NOMO-1 treated with dmso at 0.1 percent for 144 hours (cell line): ENCODE results near the gene ADAMTS1.
"Not testable (repeated sequence)": the region's sequence is repeated elsewhere in the genome, so short reads cannot be mapped to it uniquely, and the experiment has no call there.

ENCODE experiments used
- DNase-seq: peaks from one replicate; lab custom pipeline; 2025; ENCODE audit not compliant: unreplicated experiment; lab: John Stamatoyannopoulos, UW

The ADAMTS1 gene

DNA sequence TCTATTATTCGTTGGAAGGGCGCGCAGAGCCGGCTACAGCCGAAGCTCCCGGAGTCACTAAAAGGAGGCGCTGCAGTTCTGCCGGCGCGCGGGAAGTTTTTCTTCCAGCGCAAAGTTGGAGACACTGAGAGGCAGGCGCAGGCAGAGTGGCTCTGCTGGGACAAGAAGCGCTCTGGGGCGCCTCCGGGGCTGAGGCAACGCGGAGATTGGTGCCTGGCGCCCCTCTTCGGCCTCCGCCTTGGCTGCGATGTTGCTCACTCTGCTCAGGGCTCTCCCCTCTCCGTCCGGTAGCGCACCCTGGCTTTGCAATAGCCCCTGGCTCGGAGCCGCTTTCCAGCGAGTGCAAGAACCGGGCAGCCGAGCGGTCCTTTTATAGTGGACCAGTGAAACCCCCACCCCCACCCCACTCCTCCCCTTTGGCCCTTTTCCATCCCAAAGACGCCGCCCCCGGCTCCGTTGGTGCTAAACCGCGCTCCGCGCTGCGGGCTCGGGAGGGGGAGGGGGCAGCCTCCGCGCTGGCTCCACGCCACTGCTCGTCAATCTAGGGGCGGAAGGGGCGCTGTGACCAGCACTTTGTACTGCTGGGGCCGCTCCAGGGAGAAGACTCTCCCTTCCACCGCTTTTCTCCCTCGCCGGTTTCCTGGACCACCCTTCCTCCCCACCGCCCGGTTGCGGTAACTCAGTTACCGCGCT is at the start of gene ADAMTS1:
ADAMTS1 (minus strand) TSS at position 344 of the 693 bp plus-strand sequence. CDS start 455 bp downstream, outside the sequence.
- peak; percentile 59 for DNase-seq

DNA sequence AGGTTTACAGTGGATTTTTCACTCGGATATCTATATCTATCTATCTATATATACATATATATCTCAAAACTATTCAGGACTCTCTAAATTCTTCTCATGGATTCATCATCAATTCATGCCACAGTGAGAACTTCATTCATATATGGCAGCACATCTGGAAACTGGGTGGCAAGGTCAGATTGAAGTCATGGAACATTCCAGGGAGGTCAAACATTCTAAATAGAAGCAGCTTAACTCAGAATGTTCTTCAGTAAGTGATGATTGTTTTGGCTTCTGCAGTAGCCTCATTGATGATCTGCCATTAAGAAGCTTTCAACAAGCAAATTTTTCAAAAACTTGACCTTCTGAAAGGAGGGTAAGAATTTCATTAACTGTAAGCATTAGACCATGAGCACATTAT is 46.9 kb upstream of the ADAMTS1 start:
- no peak for DNase-seq

DNA sequence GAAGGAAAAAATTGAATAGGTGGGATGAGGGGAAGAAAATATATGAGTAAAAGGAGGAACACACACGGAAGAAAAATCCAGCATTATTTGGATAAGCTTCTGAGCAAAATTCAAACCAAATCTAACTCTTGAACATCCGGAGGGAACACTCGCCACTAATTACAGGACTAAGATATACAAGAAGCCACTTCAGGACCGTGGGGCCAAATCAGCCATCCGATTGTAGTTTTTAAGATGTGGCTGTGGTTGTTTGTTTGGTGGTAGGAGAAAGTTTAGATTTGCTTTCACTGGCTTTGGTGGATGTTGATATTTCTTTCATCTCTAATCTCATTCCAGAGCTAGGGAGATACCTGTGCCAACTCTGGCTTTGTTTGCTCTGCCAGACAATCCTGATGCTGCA is 43.7 kb upstream of the ADAMTS1 start:
- no peak for DNase-seq

DNA sequence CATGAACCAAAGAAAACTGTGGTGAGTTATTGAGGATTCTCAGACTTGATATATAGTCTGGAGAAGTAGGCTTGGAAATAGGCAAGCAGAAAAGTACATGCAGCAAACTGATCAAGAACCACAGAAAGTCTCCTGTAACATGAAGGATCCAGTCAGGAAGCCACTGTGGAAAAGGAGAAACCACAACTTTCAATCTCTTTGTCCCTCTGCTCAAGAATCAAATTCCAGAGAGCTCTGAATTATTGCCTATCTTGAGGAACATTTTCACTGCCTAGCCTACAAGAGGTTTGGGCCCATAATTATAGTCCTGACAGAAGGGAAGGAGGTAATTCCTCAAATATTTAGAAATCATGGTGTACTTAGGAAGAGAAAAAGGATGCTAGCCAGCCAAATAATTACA is 43.0 kb upstream of the ADAMTS1 start:
- no peak for DNase-seq

DNA sequence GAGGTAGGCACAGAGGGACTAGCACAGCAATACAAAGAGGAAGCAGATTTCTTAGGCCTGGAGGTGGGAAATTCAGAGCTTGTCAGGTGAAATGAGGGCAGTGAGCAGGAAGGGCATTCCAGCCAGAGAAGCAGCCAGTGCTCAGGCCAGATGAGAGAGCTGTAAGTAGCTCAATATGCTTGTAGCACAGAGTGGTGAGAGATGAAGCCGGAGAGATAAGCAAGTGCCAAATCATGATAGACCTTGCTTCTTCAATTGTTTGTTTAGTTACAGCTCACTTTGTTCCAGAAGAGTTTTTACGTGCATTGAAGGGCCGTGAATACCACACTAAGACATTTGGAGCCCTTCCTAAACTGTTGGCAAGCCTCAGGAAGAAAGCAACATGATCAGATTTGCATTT is 42.0 kb upstream of the ADAMTS1 start:
- DNase-seq: no peak

DNA sequence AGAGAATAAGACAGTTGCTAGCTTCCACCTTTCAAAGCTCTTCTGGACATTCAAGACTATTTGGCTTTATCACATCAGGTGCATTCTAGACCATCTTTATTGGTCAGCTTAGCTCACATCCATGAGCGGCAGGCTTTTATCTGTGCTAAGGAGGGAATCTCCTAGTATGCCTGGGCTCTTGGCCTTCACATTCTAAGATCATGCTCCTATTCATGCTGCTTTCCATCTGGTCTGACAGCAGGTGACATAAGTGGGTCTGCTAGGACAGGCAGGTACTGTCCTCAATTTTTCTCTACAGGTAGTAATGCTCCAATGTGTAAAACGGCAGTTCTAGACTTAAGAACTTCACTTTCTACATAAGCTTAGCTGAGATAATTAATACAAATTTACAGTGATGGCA is 39.2 kb upstream of the ADAMTS1 start:
- DNase-seq: no peak

DNA sequence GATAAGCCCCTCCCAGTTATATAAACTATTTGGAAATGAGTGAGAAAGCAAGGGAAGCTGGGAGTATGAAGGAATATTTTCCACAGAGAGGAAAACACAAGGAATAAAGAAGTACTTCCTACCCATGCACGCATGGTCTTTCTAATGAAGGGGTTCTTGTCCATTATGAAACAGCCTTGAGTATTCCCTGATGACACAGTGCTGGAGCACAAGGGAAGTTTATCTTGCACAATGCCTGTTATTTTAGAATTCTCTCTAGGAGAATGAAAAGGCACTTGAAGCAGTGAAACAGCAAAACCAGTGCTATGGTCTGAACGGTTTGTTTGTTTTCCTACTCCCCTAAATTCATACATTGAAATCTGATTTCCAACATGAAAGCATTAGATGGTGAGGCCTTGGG is 38.6 kb upstream of the ADAMTS1 start:
- DNase-seq: no peak

DNA sequence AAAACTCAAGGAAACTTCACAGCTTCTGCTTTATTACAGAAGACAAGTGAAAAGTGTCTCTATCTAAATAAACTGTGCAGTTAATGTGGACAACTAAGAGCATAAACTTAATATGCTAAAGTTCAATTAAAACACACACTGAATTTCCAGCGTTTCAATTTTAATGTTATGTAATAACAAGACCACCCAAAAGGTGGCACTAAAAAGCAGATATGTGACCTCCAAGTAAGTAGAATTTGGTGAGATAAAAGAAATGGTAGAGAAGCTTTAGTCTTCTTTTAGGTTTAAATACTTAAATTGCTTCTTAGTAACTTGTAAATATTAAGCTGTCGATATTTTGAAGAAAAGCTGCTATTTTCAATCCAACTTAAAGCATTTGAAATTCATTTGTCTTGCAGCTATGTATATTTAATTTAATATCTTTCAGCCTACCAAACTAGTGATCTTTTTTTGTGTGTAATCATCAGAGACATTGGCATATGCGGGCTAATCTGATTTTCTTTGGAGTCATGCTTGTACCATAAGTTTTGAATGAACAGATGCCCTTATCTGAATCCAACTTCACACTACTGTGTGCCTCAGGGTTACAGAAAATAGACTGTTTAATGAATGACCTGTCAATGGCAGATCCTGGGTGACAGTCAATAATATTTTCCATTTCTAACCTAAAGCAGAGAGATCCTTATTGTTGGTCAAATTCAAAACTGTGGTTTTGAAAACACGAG is 36.5 kb upstream of the ADAMTS1 start:
- peak; percentile 7 for DNase-seq

DNA sequence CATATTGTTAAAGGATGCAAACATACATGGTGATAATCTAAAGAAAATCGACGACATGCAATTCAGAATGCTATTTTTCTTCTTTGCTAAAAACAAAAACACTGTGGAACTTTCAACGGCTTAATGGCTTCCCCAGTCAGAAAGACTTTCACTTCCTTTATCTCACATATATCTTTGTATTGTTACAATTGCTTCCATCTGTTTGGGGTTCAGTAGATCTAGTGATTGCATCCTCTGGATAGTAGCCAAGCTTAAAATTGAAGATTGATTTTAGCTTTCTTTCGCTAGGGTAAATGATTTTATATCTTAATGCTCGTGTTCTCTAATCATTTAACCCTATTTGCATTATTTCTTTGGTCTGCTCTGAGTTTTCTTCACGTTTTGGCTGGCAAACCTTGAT is 31.8 kb upstream of the ADAMTS1 start:
- DNase-seq: peak; percentile 64

DNA sequence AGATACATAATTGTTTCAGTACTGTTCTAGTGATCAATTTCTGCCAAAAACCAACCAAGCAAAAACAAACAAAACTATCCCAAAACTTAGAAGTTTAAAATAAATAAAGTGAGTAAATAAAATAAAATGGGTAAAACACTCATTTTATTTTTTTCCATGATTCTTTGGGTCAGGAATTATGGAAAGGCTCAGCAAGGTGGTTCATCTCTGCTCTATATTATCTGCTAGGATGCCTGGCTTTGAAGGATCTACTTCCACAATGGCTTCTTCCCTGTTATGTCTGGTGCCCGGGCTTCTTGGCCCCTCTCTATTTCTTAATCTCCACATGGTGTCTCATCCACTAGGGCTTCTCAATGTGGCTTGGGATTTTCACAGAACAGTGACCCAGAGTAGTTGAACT is 29.1 kb upstream of the ADAMTS1 start:
- no peak for DNase-seq

DNA sequence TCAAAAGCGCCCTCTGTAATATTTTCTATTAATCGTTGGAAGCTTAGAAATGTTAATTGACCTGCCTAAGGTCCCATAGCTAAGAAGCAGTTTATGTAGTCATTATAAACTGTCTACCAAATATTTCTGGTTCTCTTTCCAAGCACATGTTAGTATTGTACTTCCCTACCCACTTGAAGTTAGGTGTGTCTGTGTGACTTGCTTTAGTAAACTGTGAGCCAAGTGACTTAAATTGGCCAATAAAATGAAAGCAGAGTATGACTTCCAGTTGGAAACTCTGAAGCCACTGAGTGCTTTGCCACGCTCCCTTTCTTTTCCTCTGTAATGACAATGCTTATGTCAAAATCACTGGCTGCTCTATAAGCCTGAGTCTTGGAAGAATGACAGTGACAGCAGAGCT is 20.6 kb upstream of the ADAMTS1 start:
- DNase-seq: no peak

DNA sequence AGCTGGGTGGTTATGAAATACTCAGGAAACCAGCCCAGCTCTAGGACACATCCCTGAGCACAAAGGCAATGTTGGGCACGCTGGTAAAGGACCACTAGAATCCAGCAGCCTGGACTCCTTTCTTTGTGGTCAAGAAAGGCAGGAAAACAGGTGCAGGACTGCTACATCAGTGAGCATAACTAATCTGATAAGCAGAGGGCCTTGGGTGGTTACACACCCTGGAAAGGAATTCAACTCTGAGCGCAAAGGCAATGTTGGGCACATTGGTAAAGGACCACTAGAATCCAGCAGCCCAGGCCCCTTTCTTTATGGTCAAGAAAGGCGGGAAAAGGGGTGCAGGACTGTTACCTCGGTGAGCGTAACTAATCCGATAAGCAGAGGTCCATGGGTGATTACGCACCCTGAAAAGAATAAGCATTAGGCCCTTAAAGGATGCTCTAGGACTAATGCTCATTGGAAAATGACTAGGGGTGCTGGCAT is 11.7 kb upstream of the ADAMTS1 start:
- DNase-seq: not testable (repeated sequence)

DNA sequence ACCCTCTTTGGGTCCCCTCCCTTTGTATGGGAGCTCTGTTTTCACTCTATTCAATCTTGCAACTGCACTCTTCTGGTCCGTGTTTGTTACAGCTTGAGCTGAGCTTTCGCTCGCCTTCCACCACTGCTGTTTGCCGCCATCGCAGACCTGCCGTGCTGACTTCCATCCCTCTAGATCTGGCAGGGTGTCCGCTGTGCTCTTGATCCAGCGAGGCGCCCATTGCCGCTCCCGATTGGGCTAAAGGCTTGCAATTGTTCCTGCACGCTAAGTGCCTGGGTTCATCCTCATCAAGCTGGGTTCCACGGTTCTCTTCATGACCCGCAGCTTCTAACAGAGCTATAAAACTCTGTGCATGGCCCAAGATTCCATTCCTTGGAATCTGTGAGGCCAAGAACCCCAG is 9.5 kb upstream of the ADAMTS1 start:
- DNase-seq: not testable (repeated sequence)

DNA sequence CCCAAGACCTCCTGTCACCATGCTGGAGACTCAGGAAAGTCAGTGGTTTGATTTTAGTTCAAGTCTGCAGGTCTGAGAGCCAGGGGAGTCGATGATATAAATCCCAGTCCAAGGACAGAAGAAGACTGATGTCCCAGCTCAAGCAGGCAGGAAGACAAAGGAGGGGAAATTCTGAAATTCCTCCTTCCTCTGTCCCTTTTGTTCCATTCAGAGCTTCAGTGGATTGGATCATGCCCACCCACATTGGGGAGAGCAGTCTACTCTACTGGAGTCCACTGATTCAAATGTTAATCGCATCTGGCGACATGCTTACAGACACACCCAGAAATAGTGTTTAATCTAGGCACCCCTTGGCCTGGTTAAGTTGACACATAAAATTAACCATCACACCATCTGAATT is 7.2 kb upstream of the ADAMTS1 start:
- DNase-seq: no peak

DNA sequence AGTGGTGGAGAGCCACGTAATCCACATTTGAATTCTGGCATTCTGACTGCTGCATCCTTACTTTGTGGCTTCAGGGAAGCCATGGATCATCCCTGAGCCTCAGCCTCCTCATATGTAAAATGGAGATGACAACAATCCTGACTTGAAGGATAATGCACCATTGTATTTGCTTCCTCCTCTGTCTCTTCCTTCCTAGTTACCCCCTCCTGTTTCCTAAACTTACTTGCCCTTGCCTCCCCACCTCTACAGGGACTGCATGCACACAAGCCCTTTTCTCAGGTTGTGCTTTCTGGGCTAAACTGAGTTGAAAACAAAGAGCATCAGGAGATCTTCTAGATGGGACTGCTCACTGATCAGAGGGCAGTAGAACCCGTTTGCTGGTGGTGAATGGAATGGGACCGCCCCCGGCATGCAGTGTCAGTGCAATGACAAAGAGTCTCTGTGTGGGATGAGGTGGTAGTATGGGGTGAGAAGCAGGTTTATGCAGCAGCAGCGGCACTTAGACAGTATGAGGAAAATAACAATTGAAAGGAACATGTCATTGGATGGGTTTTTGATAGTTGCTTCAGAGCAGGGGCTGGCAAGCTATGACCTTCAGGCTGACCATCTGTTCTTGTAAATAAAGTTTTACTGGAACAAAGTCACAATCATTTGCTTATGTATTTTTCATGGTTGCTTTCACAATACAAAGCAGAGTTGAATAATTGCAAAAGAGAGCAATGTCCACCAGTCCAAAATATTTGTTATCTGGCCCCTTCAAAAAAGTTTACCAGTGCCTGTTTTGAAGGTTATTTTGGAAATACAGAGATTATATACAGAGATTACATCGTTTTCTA is 6.1 kb upstream of the ADAMTS1 start:
- DNase-seq: no peak

DNA sequence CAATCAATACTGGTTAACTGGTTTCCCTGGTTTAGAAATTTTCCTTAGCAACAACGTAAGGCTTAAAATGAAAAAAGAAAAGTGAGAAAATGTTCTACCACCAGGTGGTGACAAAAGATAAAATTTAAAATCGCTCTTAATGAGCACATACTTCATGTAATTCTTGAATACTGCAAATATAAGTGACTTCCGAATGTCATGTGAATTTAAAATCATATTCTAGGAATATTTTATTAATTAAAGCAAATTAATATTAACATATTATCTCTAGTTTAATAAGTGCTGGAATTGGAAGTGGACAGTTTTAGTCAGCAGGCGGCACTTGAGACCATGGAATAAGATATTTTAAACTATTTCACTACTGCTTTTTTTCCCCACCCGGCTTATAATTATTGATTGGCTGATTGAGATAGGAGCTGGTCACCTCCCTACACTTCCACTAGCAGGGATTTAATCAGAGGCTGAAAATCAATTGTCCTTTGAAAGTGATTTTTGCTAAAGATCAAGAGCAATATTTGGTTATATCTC is 5.0 kb upstream of the ADAMTS1 start:
- DNase-seq: no peak

DNA sequence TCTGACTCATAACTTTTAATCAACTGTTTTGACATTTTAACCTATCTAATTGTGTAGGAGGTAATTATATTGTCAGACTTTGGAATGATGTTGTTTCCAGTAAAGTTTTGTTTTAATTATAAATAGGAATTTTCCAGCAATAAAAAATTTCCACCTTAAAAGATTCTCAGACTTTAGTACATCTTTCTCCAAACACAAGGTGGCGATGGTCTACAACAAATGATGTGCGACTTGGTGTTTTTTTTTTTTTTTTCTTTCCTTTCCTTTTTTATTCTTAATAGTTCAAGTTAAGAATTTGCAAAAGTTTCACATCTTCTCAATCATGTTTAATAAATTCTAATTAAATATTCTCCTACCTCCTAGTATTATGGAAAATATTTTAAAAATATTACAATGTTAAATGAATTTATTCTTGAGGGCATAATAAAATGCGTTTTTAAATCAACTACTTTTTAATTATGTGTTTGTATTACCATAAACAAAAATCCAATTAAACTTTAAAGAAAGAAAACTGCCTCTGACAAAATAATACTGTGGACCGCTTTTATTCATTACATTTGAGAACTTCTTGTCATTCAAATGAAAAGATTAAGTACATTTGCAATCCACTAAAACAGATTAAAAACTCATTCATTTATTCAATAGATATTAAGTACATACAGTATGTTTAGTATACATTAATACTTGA is 4.4 kb upstream of the ADAMTS1 start:
- DNase-seq: peak; percentile 5

DNA sequence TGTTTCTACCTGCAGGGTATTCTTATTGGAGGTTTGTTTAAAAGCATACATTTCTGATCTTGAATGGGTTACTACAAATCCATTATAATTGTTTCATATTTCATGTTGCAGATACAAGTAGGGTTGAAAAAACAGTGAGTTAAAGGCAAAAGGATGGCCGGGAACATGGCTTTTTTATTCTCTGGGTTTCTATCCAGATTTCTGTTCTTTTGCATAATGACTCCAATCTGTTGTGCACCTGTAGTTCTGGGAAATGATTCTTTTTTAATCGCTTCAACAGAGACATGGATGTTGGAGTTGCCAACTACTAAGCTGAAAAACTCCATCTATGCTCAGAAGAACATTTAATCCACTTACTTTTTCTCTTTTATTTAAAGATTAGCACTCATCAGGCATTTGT is 2.7 kb upstream of the ADAMTS1 start:
- no peak for DNase-seq

DNA sequence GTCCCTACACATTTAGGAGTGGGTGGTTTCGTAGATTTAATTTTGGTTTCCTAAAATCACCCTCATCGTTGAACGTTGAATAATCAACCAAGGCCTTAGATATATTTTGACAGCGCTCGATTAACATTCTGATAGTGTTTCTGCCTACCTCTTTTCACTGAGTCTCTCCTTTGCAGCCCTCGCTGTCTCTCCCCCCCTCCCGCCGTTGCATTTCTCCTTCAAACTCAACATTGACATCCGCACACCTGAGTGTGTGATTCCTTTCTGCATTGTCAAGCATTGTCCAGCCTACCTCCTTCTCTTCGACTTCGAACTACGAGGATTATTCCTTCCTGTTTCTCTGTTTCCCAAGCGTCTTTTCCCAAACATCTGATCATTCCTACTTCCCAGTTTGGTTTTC is 1.8 kb upstream of the ADAMTS1 start:
- no peak for DNase-seq

DNA sequence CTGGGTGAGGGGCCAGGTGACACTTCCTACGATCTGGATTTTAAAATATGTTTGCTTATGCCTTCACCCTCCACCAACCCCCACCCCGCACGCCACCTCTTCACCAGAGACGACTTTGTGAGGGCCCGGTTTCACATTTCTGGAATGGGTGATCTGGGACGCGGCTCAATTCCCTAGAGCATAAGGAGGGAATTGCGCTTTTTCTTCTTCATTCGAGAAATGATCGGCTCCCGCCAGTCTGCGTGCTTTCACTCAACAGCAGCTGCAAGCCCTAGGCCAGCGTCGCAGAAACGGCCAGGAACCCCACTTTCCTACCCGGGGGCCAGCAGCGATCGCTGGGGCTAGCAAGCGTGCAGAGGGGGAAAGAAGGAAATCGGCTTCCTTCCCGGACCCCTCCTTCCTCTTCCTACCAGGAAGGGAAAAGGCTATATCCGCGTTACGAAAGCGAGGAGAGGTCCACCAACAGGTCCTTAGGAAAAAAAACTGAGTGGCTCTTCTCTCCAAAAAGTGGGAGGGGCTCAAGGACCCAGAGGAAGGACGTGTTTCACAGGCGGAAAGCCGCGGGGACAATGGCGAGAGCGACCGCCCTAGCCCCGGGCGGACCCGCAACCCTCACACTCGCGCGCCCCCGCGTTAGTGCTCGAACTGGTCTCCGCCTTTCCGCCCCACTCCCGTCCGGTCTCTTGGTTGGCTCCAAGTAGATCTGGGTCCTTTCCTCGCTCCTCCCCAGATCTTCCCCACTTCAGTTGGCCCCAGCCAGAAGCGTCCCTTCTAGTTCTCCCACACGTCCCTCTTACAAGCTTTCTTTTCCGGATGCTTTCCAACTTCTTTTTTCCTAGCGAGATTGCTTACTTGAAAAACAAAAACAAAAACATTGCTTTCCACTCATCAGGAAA is 1.1 kb upstream of the ADAMTS1 start:
- DNase-seq: peak; percentile 59
